Parietal lobe (tissue), 2 donors: Measurements from ENCODE around the gene AZGP1. TPM values are rescaled to one million over a fixed set of nuclear protein-coding genes. Genes with fewer than 3 reads are reported as not detected.

ENCODE experiments used
- small RNA-seq: library from RNA; depleted of rRNA; stranded (forward); fragments of <200 nt; gene quantifications from one replicate; pipeline ENCODE3, GENCODE V24; 2014; ENCODE audit warnings: low replicate concordance
- total RNA-seq: library from RNA; depleted of rRNA; stranded (reverse); fragments of >200 nt; gene quantifications from one replicate; pipeline ENCODE4 v1.2.3, GENCODE V29; 2014

Gene AZGP1
- total RNA-seq: not detected

DNA sequence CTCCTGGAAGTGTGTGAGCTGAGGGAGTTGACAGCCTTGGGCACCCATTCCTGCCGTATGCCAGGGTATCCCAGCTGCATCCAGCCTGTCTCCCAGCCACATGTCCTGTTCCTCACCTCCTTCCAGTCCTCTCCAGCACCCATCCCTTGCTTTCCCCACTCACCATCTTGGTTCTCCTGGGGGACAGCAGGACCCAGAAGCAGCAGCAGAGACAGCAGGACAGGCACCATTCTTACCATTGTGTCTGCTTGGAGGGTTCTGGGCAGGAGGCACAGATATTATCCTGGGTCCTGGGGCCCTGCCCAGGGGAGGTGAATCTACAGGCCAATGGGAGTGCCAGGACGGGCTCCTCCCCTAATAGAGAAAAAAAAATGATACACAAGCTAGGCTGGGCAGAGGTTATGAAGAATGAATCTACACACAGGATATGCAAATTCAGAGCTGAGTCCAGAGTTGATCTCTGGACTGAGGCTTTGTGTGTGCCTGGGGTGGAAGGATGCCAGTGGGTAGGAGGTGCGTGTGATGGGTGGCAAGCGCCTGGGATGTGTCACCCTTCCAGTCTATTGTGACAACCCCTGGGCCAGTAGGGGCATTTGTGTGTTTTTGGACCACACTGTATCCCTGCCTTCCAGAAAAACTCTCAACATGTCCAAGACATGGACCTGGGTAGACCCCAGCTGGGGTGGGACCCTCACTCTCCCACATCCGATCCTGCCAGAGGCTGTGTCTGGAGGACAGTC is at the start of gene AZGP1:
Gene AZGP1 (minus strand): TSS at position 250 of the 740 bp plus-strand sequence. CDS start 11 bp downstream, at position 239.

DNA sequence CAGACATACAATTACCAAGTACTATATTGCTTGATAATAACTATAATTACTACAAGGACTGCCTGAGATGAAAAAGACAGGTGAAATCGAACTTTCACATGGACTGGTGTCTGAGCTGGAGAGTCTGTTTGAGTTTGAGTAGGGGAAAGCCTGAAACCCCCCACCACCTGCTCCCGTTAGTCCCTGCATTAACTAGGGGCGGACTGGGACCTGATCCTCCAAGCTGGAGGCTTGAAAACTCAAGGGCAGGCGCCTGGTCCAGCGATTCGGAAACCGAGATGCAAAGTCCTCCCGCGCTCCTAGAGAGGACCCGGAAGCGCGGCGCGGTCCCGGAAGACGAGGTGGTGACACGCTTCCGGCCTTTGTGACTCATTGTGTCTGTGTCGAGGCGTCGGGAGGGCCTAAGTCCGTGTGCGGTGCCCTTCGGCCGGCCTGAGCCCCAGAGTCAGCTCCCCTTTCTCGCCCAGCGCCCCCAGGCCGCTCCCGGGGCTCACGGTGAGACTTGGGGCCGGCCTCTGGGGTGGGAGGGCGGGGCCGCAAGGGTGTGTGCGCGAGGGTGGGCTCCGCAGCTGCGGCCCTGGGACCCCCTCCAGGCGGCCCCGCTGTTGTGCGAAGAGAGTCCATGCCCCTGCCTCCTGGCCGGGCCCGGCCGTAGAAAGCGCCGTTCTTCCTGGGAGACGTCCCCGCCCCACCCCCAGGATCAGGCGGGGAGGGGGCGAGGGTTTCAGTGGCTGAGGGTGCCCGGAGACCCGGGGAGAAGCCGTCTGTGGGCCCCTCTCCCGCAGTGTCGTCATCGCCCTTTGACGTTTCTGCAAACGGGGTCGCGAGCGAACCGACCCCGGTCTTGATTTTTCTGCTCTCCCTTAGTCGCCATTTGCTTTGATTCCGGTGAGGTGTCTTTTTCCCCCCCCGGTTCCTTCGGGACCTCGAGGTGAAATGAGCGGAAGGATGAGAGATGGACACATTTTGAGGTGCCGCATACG is 39.7 kb upstream of the AZGP1 start, which contains the start of gene ZKSCAN1:
Gene ZKSCAN1 (plus strand): TSS at position 365 of the 983 bp plus-strand sequence. CDS start 7,911 bp downstream, outside the sequence.

DNA sequence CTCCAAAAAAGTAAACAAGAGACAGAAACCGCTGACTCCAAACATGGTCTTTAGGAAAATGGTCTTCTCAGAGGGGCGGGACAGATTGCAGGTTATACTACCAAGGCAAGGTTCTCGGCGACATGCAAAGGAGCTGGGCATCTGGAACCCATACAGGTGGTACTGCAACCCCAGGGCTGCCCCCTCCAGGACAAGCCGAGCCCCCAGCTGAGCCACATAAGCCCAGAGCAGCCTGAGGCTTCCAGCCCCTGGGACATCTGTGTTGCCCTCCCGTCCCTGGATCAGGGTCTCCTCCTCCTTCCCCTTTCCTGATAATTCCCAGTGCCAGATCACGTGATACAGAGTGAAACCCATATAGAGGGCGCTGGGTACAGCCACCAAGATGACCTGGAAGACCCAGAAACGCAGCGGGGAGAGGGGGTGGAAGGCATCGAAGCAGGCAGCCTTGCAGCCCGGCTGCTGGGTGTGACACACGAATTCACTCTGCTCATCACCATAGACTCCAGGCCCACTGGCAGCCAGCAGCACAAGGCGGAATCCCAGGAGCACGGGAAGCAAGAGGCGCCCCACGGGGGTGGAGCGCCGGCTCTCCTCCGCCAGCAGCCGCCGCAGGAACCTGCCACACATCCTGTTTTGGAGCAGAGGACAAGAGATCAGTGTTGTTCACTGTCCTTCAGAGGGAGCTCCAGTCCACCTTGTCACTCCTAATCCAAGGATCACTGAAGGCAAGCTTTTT is 46.7 kb downstream of the AZGP1 start, which contains the start of gene GJC3:
Gene GJC3 (minus strand): TSS at position 627 of the 736 bp plus-strand sequence. CDS start 0 bp downstream, at position 627.

DNA sequence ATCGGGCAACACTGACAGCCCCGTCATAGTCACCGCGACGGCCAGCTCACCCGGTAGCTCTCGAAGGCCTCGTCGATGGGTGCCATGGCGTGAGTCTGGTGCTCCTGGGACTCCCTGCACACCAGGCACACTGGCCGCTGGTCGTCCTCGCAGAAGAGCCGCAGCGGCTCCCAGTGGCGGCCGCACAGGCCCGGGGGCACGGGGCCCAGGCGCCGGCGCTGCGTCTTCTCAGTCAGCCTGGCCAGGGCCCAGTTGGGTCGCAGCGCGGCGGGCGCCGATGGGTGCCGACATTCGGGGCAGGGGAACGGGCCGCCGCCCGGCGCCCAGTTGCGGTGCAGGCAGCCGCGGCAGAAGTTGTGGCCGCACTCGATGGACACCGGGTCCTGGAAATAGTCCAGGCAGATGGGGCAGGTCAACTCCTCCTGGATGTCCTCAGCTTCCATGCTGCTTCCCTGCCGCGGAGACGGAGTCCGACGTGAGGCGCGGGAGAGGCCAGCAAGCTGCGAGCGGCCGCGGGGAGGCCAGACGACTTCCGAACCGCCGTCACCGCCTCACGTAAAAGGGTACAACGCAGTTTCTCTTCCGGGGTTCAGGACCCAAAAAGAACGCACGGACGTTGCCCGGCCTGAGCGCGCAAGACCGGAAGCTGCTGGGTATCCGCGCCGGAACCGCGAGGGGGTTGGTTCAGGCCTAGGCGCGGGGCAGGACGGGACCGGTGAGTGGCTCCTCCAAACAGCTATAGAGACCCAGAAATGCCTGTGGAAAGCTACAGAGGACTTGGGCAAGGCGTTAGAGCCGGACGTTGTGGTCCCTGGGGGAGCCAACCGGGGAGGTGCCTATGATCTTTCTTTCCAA is 56.6 kb downstream of the AZGP1 start, which contains the start of gene TRIM4:
Gene TRIM4 (minus strand): TSS at position 572 of the 855 bp plus-strand sequence. CDS start 129 bp downstream, at position 443.

Small RNA genes within 50 kb of the gene (small RNA-seq; reads per million reads assigned to genes)
- gene RF00019 (not detected), gene RF00561 (not detected)

Other genes with a start within 250 kb of the AZGP1 start
- 0.31 TPM for gene CYP3A7, start 240.8 kb downstream of the AZGP1 start, total RNA-seq
- gene CYP3A4, start 191.8 kb downstream of the AZGP1 start, total RNA-seq: not detected
- 0.31 TPM for gene CYP3A43, start 148.0 kb downstream of the AZGP1 start, total RNA-seq
- gene OR2AE1, start 99.0 kb downstream of the AZGP1 start, total RNA-seq: not detected
- gene TRIM4, start 56.5 kb downstream of the AZGP1 start, total RNA-seq: 20.7 TPM
- gene GJC3, start 46.4 kb downstream of the AZGP1 start, total RNA-seq: not detected
- gene ZKSCAN1, start 39.6 kb upstream of the AZGP1 start, total RNA-seq: 87.0 TPM
- 21.3 TPM for gene ZSCAN21, start 73.7 kb upstream of the AZGP1 start, total RNA-seq
- gene ZNF3, start 105.7 kb upstream of the AZGP1 start, total RNA-seq: 72.9 TPM
- 35.7 TPM for gene COPS6, start 112.9 kb upstream of the AZGP1 start, total RNA-seq
- 76.1 TPM for gene MCM7, start 125.4 kb upstream of the AZGP1 start, total RNA-seq
- gene AP4M1, start 125.6 kb upstream of the AZGP1 start, total RNA-seq: 29.7 TPM
- gene TAF6, start 143.3 kb upstream of the AZGP1 start, total RNA-seq: 27.9 TPM
- gene CNPY4, start 143.6 kb upstream of the AZGP1 start, total RNA-seq: 22.5 TPM
- 8.1 TPM for gene MBLAC1, start 150.9 kb upstream of the AZGP1 start, total RNA-seq
- 31.0 TPM for gene LAMTOR4, start 172.9 kb upstream of the AZGP1 start, total RNA-seq
- gene TRAPPC14, start 182.7 kb upstream of the AZGP1 start, total RNA-seq: 19.7 TPM
- gene GAL3ST4, start 192.6 kb upstream of the AZGP1 start, total RNA-seq: 7.2 TPM
- 67.3 TPM for gene GPC2, start 201.3 kb upstream of the AZGP1 start, total RNA-seq
- 1.3 TPM for gene STAG3, start 201.9 kb upstream of the AZGP1 start, total RNA-seq
- not detected for gene PVRIG, start 243.9 kb upstream of the AZGP1 start, total RNA-seq